ENCODE data around the gene ACAD11. TPM values are rescaled to one million over a fixed set of nuclear protein-coding genes. Genes with fewer than 3 reads are reported as not detected.
"Not testable (repeated sequence)": the region's sequence is repeated elsewhere in the genome, so short reads cannot be mapped to it uniquely, and the experiment has no call there.

The ACAD11 gene
- total RNA-seq, 1 donor from 2014 or later = 14.7 TPM

- no peak for DNase-seq (ENCODE audit: extremely low spot score, unreplicated experiment)
- Mint-ChIP-seq H3K27me3 (no peaks in the 10 kb centered on the region), H3K36me3 (peaks cover 24% of the 10 kb centered on the region), H3K27ac (no peak overlapping the region), H3K4me3 (no peak overlapping the region), H3K9me3 (no peaks in the 10 kb centered on the region), H3K4me1 (ENCODE audit: unreplicated experiment) (no peaks in the 10 kb centered on the region)
- TF ChIP-seq CTCF (conservative IDR thresholded peaks at IDR 0.05) = no peak
Measured at GRCh38 chr3:132622761-132623160, 36.8 kb downstream of the ACAD11 start.

GRCh38 chr3:132622148-132622547, 37.5 kb downstream of the ACAD11 start:
- DNase-seq (ENCODE audit: extremely low spot score, unreplicated experiment) = no peak
- peaks cover 27% of the 10 kb centered on the region for H3K36me3 Mint-ChIP-seq
- H3K9me3 Mint-ChIP-seq = no peaks in the 10 kb centered on the region
- H3K4me1 Mint-ChIP-seq (ENCODE audit: unreplicated experiment) = no peaks in the 10 kb centered on the region
- no peak overlapping the region for H3K27ac Mint-ChIP-seq
- H3K4me3 Mint-ChIP-seq = no peak overlapping the region
- no peak for TF ChIP-seq CTCF (conservative IDR thresholded peaks at IDR 0.05)
- H3K27me3 Mint-ChIP-seq = no peaks in the 10 kb centered on the region

GRCh38 chr3:132616780-132617179, 42.8 kb downstream of the ACAD11 start:
- peaks cover 28% of the 10 kb centered on the region for H3K36me3 Mint-ChIP-seq
- H3K9me3 Mint-ChIP-seq = no peaks in the 10 kb centered on the region
- H3K27me3 Mint-ChIP-seq = no peaks in the 10 kb centered on the region
- H3K4me1 Mint-ChIP-seq (ENCODE audit: unreplicated experiment) = no peaks in the 10 kb centered on the region
- no peak overlapping the region for H3K27ac Mint-ChIP-seq
- DNase-seq (ENCODE audit: extremely low spot score, unreplicated experiment) = no peak
- no peak for TF ChIP-seq CTCF (conservative IDR thresholded peaks at IDR 0.05)
- no peak overlapping the region for H3K4me3 Mint-ChIP-seq

GRCh38 chr3:132615881-132616280, 43.7 kb downstream of the ACAD11 start:
- Mint-ChIP-seq H3K36me3 (peaks cover 22% of the 10 kb centered on the region), H3K27ac (no peak overlapping the region), H3K27me3 (no peaks in the 10 kb centered on the region), H3K4me1 (ENCODE audit: unreplicated experiment) (no peaks in the 10 kb centered on the region), H3K4me3 (no peak overlapping the region), H3K9me3 (no peaks in the 10 kb centered on the region)
- DNase-seq (ENCODE audit: extremely low spot score, unreplicated experiment) = no peak
- TF ChIP-seq CTCF (conservative IDR thresholded peaks at IDR 0.05) = no peak

GRCh38 chr3:132615301-132615700, 44.3 kb downstream of the ACAD11 start:
- not testable (repeated sequence) for DNase-seq (ENCODE audit: extremely low spot score, unreplicated experiment); H3K27ac Mint-ChIP-seq; H3K4me1 Mint-ChIP-seq (ENCODE audit: unreplicated experiment); H3K27me3 Mint-ChIP-seq; H3K4me3 Mint-ChIP-seq; H3K9me3 Mint-ChIP-seq
- H3K36me3 Mint-ChIP-seq = peaks cover 19% of the 10 kb centered on the region

GRCh38 chr3:132606620-132607019, 53.0 kb downstream of the ACAD11 start:
- not testable (repeated sequence) for DNase-seq (ENCODE audit: extremely low spot score, unreplicated experiment); H3K27me3 Mint-ChIP-seq; H3K4me3 Mint-ChIP-seq; H3K4me1 Mint-ChIP-seq (ENCODE audit: unreplicated experiment); H3K27ac Mint-ChIP-seq; H3K9me3 Mint-ChIP-seq
- H3K36me3 Mint-ChIP-seq = peaks cover 25% of the 10 kb centered on the region

- TF ChIP-seq CTCF (conservative IDR thresholded peaks at IDR 0.05) = no peak
Measured at GRCh38 chr3:132606085-132606484, 53.5 kb downstream of the ACAD11 start.

More at GRCh38 chr3:132606085-132606484, 53.5 kb downstream of the ACAD11 start:
- H3K27me3 Mint-ChIP-seq = no peaks in the 10 kb centered on the region
- DNase-seq (ENCODE audit: extremely low spot score, unreplicated experiment) = no peak
- H3K9me3 Mint-ChIP-seq = peaks cover 5% of the 10 kb centered on the region
- H3K4me3 Mint-ChIP-seq = no peak overlapping the region
- no peaks in the 10 kb centered on the region for H3K4me1 Mint-ChIP-seq (ENCODE audit: unreplicated experiment)
- H3K27ac Mint-ChIP-seq = no peak overlapping the region
- peaks cover 25% of the 10 kb centered on the region for H3K36me3 Mint-ChIP-seq

All from type B pancreatic cell (in vitro differentiated cells).